GM21576 (cell line): ENCODE data around the gene PDZD7.
"Not testable (repeated sequence)": the region's sequence is repeated elsewhere in the genome, so short reads cannot be mapped to it uniquely, and the experiment has no call there.

Experiments used
- ATAC-seq: cut with Tn5 transposase; IDR thresholded peaks from one replicate; pipeline ENCODE4 v1.9.1; 2021; ENCODE audit warnings: mild to moderate bottlenecking, moderate library complexity; ENCODE audit not compliant: unreplicated experiment

PDZD7 gene

GRCh38 chr10:101041252-101041761 lies 10.4 kb upstream of the PDZD7 start:
- no peak for ATAC-seq

DNA sequence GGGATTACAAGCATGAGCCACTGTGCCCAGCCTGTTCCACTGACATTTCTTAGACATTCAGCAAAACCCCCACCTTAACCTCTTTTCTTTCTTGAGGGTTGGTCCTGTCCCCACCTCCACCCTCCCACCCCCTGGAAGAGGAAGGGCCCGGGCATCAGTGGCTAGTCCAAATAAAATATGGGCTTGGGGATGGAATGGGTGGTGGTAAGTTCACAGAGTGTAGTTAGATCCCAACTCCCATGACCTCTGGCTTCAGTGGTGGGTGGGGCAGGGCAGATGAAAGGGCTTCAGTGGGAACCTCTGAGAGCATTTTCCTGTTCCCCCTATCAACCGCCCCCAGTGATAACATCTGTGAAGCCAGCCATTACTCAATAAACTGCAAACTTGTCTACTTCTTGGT lies 9.9 kb upstream of the PDZD7 start:
- no peak for ATAC-seq

GRCh38 chr10:101040061-101040460 lies 9.1 kb upstream of the PDZD7 start:
- no peak for ATAC-seq

GRCh38 chr10:101038484-101038883 lies 7.6 kb upstream of the PDZD7 start:
- ATAC-seq: no peak

GRCh38 chr10:101036726-101037125 lies 5.8 kb upstream of the PDZD7 start:
- ATAC-seq: no peak

DNA sequence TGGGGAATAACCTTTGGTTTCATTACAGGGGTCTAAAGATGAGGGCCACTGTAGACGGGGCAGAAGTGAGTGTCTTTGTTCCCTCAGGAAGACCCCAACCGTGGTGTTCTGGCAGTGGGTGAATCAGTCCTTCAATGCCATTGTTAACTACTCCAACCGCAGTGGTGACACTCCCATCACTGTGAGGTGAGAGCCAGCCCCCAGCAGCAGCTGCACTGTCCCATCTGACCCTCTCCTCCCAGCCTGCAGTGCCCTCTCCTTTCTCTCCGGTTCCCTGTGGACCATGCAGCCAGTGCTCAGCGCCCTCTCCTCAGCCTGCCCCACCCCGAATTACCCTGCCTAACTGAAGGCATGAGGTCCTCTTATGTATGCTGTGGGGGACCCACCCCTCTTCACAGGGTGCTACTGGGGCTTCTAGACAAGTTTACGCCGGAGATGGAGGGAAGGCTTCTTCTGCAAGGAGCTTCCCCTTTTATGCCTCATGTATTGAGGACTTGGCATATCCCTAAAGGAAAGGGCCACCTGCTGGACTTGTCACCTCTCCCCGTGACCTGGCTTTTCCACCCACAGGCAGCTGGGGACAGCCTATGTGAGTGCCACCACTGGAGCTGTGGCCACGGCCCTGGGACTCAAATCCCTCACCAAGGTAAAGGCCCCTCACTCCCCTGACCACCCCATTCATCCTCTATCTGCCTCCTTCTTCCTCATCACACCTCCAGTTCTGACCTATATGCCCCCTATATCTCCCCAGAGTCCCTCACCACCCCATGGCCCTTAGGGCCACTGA lies 5.2 kb upstream of the PDZD7 start:
- ATAC-seq: no peak

- no peak for ATAC-seq
Observed at GRCh38 chr10:101035314-101035713, 4.4 kb upstream of the PDZD7 start.

DNA sequence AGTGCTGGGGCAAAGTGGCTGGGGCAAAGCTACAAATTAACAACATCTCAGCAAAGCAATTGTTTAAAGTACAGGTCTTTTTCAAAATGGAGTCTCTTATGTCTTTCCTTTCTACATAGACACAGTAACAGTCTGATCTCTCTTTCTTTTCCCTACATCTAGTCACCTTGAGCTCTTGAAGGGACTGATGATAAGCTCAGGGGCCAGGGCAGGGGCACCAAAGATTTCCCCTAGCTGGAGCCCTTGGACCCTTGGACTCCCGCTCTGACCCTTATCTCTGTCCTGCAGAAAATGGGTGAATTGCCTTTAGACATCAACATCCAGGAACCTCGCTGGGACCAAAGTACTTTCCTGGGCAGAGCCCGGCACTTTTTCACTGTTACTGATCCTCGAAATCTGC lies 3.5 kb upstream of the PDZD7 start:
- ATAC-seq: not testable (repeated sequence)

DNA sequence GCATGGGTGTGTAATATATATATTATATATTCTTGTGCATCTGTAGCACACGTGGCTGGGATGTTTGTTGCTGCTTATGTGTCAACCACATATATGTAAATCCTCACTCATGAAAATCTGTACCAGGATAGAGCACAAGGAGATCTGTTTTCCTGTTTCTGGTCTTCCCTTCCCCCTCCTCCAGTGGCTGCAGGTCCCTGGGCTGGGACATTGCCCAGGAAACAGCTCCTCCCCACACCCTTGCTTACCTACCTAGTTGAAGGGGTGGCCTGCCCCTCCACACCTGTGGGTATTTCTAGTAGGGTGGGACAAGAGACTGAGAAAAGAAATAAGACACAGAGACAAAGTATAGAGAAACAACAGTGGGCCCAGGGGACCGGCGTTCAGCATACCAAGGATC lies 2.3 kb upstream of the PDZD7 start:
- no peak for ATAC-seq

GRCh38 chr10:101032637-101033224 lies 1.8 kb upstream of the PDZD7 start:
- no peak for ATAC-seq

DNA sequence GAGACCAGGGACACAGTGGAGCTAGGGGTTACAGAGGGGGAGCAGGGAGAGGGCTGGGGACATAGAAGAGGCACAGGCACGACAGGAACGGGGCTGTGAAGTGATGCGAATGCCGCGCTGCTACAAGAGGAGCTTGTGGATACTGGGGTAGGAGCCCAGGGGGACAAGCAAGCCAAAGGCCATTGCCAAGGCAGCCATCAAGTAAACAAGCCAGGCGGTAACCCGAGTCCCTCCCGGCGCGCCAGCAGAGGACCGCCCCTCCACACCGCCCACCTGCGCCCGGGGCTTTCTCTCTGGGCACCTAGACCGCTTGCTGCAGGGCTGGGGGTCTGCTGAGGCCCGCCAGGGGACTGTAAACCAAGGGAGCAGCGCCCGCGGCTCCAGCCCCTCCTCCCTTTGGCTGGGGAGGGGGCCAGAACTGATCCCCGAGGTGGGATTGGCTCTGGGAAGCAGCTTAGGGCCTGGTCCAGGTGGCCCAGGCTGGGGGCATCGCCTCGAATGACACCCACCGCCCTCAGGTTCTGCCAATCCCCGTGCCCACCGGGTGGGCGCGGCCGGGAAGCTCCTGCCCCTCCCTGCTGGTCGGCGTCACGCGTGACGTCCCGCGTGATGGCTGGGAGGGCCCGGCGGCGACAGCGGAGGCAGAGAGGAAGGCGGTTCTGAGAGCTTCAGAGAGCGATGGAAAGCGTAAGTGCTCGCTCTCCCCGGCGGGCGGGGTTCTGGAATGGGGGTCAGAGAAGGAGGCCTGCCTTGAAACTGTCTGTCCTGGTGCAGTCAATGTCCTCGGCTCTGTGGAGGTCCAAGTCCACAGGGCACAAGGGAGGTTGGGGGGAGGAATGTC lies 1.1 kb upstream of the PDZD7 start:
- ATAC-seq: no peak

- no peak for ATAC-seq
Observed at GRCh38 chr10:101030496-101031127, 317 bp downstream of the PDZD7 start.

DNA sequence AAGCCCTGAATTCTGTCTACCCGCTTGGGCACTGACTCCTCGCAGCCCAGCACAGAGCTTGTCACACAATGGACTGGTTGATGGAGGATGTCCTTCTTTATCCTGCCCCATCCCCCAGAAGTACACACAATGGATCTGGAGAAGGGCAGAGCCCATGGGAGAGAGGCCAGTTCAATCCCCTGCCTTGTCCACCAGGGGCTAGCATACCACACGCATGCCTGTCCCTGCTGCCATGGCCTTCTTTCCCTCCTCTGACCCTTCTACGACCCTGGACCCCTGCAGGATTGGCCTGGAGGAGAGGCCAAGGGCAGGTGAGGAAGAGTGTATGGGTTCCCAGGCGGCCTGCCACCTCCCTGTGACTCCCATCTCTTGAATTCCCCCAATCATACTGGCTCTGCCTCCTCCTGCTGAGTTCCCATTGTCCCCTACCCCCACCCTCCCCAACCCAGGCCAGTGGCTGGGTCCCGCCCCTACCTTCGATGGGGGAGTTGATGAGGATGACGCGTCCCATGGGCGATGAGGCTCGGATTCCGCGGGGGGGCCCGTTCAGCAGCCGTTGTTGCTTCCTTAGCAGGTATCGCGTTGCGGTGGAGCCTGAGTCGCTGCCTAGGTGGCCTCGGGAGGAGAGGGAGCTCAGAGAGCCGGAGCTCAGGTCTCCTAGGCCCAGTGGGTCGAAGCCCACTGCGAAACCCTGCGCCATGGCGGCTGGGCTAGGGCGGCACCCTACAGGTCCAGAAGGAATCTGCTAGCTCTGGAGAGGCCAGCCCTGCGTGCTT lies 1.2 kb downstream of the PDZD7 start:
- ATAC-seq: no peak

DNA sequence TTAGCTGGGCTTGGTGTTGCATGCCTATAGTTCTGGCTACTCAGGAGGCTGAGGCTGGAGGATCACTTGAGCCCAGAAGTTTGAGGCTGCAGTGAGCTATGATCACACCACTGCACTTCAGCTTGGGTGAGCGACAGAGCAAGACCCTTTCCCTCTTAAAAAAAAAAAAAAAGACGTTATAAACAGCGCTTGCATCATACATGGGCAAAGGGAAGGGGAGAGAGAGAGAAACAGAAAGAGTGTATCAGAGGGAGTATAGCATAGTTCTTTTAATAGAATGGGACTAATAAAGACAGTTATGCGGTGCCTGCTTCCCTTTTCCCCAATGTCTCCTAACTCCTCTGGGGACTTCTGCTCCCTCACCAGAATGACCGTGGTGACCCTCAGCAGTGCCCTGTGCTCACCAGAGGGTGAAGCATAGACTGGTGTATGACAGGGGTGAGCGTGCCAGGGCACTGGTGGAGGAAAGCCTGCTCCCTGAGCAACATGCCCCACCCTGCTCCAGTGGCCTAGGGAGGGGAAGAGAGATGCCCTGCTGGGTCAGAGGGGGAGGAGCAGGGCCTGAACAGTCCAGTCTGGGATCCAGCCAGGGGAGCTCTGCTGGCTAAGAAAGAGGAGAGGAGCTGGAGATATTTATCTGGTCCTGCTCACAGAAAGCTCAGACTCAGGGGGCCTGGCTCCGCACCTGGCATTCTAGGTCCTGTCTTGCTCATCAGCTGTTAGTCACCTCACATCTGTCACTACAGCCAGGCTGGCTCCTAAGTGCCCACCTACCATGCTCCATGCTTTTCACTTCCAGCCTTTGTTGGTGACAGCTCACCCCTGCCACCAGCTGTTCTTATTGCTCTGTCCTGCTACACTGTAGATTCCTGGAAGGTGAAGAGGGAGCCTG lies 2.2 kb downstream of the PDZD7 start:
- ATAC-seq: no peak

DNA sequence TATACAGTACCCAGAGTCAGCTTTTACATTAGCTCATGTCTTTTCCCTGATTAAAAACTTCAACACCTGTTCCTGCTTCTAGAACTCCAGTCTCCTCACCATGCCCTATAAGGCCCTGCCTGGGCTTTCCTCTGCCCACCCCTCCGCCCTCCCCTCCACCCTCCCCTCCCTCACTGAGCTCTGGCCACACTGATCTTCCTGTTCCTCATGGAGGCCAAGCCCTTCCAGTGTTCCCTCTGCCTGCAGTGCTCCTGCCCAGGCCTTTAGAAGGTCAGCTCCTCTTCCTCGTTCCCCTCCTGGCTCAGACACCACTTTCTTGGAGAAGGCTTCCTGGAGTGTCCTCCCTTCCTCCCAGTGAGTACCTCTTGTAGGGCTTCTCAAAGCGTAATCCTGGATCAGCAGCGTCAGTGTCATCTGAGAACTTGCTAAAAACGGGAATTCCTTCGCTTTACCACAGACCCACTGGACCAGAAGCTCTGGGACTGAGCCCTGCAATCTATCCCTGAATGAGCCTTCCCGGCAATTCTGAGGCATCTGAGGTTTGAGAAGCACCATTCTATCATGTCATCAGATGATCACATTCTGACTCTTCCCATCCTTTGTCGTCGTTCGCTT lies 3.7 kb downstream of the PDZD7 start:
- no peak for ATAC-seq

DNA sequence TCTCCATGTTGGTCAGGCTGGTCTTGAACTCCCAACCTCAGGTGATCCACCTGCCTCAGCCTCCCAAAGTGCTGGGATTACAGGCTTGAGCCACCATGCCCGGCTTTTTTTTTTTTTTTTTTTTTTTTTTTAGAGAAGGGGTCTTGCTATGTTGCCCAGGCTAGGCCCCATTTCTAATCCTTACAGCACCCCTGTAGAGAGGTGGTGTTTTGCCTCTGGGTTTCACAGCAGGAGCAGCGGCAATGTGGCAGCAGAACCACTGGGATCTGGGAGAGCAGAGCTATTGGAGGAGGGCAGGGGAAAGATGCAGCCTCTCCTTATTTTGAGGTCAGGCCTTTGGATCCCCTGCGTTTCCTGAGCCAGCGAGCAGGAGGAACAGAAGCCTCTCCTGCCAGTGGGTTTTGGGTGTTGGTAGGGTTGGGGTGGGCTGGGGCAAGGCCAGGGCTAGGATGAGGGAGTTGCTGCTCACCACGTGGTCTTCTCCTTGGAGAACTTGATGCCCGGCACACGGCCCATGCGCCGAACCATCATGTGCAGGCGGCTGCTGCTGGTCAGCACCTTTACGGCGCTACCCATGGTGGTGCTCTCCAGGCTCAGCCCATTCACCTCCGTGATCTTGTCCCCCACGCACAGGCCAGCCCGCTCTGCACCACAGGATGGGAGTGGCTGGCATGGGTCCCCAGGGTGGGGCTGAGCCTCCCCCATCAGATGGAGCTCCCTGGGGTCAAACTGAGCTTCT lies 7.8 kb downstream of the PDZD7 start:
- ATAC-seq: no peak

GRCh38 chr10:101021692-101022251 lies 9.2 kb downstream of the PDZD7 start:
- ATAC-seq: no peak

- no peak for ATAC-seq
Observed at GRCh38 chr10:101021239-101021638, 9.7 kb downstream of the PDZD7 start.
